ENCODE results near the gene BACH1.

Gene BACH1

GRCh38 chr21:29306920-29307319 lies 8.2 kb downstream of the BACH1 start:
- no peak for DNase-seq (ENCODE audit: low read depth)
- H3K4me3 ChIP-seq (ENCODE audit: low read length) = no peak overlapping the region
- TF ChIP-seq CTCF (conservative IDR thresholded peaks at IDR 0.05; ENCODE audit: low read length) = no peak

GRCh38 chr21:29307718-29308455 lies 9.2 kb downstream of the BACH1 start:
- TF ChIP-seq CTCF (conservative IDR thresholded peaks at IDR 0.05; ENCODE audit: low read length) = no peak
- DNase-seq (ENCODE audit: low read depth) = no peak

GRCh38 chr21:29308456-29308783 lies 9.7 kb downstream of the BACH1 start:
- DNase-seq (ENCODE audit: low read depth) = no peak
- no peak for TF ChIP-seq CTCF (conservative IDR thresholded peaks at IDR 0.05; ENCODE audit: low read length)
- no peak overlapping the region for H3K4me3 ChIP-seq (ENCODE audit: low read length)

More at GRCh38 chr21:29307718-29308455, 9.2 kb downstream of the BACH1 start:
- H3K4me3 ChIP-seq (ENCODE audit: low read length) = no peak overlapping the region

- TF ChIP-seq CTCF (conservative IDR thresholded peaks at IDR 0.05; ENCODE audit: low read length) = no peak
- no peak for DNase-seq (ENCODE audit: low read depth)
- no peak overlapping the region for H3K4me3 ChIP-seq (ENCODE audit: low read length)
Measured at GRCh38 chr21:29309703-29310102, 11.0 kb downstream of the BACH1 start.

GRCh38 chr21:29311802-29312201 lies 13.1 kb downstream of the BACH1 start:
- no peak overlapping the region for H3K4me3 ChIP-seq (ENCODE audit: low read length)
- DNase-seq (ENCODE audit: low read depth) = no peak
- TF ChIP-seq CTCF (conservative IDR thresholded peaks at IDR 0.05; ENCODE audit: low read length) = no peak

GRCh38 chr21:29312981-29313380 lies 14.3 kb downstream of the BACH1 start:
- DNase-seq (ENCODE audit: low read depth) = no peak
- TF ChIP-seq CTCF (conservative IDR thresholded peaks at IDR 0.05; ENCODE audit: low read length) = no peak

GRCh38 chr21:29313662-29314408 lies 15.1 kb downstream of the BACH1 start:
- no peak for DNase-seq (ENCODE audit: low read depth)
- TF ChIP-seq CTCF (conservative IDR thresholded peaks at IDR 0.05; ENCODE audit: low read length) = no peak

More at GRCh38 chr21:29312981-29313380, 14.3 kb downstream of the BACH1 start:
- no peak overlapping the region for H3K4me3 ChIP-seq (ENCODE audit: low read length)

More at GRCh38 chr21:29313662-29314408, 15.1 kb downstream of the BACH1 start:
- H3K4me3 ChIP-seq (ENCODE audit: low read length) = no peak overlapping the region
